HepG2 (cell line): ENCODE data around the gene ZCCHC10. TPM values are rescaled to one million over a fixed set of nuclear protein-coding genes. Genes with fewer than 3 reads are reported as not detected.

Experiments
- ATAC-seq: fragments of 200-7000 bp; cut with Tn5 transposase; 3 replicates; pipeline ENCODE4 v1.9.1; 2020; ENCODE audit warnings: mild to moderate bottlenecking, moderate library complexity
- BruUV-seq: library from RNA; stranded (reverse); fragments of 400-500 nt; replicated peaks from 2 replicates; lab custom pipeline; 2021; lab: Mats Ljungman, UMichigan
- CTCF ChIA-PET: fragments of 300-600 bp; formaldehyde crosslinking; extraction: SDS; loops from one replicate; lab custom pipeline; 2021; ENCODE audit warnings: low total read pairs, inconsistent platforms, low intra/inter-chr PET ratio; lab: Yijun Ruan, JAX
- POLR2A ChIA-PET: fragments of 350-600 bp; sonication (Branson Sonifier 250); formaldehyde crosslinking; loops from one replicate; lab custom pipeline; 2020; ENCODE audit warnings: antibody characterized with exemption, inconsistent platforms; lab: Yijun Ruan, JAX
- DNase-seq: peaks from one replicate; pipeline ENCODE4 v3.0.0-alpha.2; 2015; ENCODE audit warnings: low spot score
- FAIRE-seq: peaks from 3 replicates; lab custom pipeline; 2011; peaks lifted over from hg19 to GRCh38; lab: Jason Lieb, UNC
- H2AFZ ChIP-seq: one replicate; pipeline ENCODE4 v1.6.1; 2011; ENCODE audit warnings: low read length, inconsistent platforms
- H3K27ac ChIP-seq: fragments of 300-600 bp; 3 replicates; pipeline ENCODE4 v1.8.0; 2011; ENCODE audit warnings: mixed run types, mild to moderate bottlenecking, mixed read lengths, low read length, inconsistent platforms; ENCODE audit not compliant: insufficient read depth; ENCODE audit errors: extremely low read length
- H3K27me3 ChIP-seq, 2 experiments: fragments of 200-600 bp in 1 of 2; 2 replicates in 1 of 2; 3 replicates in 1 of 2; pipeline versions ENCODE4 v1.6.0 to v1.8.0; 2011; ENCODE audit warnings: low read length in 2 of 2, mild to moderate bottlenecking in 2 of 2, moderate library complexity in 2 of 2, inconsistent platforms in 1 of 2; ENCODE audit not compliant: insufficient read depth in 2 of 2, control insufficient read depth in 1 of 2
- H3K36me3 ChIP-seq, 2 experiments: fragments of 200-600 bp in 1 of 2; replicated peaks in 1 of 2; 2 replicates in 1 of 2; 3 replicates in 1 of 2; pipeline versions ENCODE4 v1.5.1 to v1.8.0; 2011; ENCODE audit warnings: low read length in 2 of 2, inconsistent platforms in 1 of 2; ENCODE audit not compliant: insufficient read depth in 2 of 2, control insufficient read depth in 1 of 2
- H3K4me1 ChIP-seq: 2 replicates; pipeline ENCODE4 v1.5.1; 2012; ENCODE audit warnings: low read length, inconsistent platforms; ENCODE audit not compliant: insufficient read depth
- H3K4me2 ChIP-seq: 2 replicates; pipeline ENCODE4 v1.6.0; 2011; ENCODE audit warnings: low read depth, low read length, inconsistent platforms
- H3K4me3 ChIP-seq, 3 experiments: fragments of 200-600 bp in 1 of 3; sonication (generic), shearing (Covaris generic) in 1 of 3; replicated peaks in 1 of 3; 2 replicates each; pipeline ENCODE4 v1.5.1; 2011 to 2016; ENCODE audit warnings: low read length in 3 of 3, inconsistent platforms in 2 of 3, low read depth in 2 of 3, mild to moderate bottlenecking in 2 of 3, control low read depth in 1 of 3, mixed read lengths in 1 of 3; ENCODE audit not compliant: insufficient read depth in 1 of 3
- H3K79me2 ChIP-seq: one replicate; pipeline ENCODE4 v1.6.1; 2011; ENCODE audit warnings: low read length, inconsistent platforms; ENCODE audit not compliant: insufficient read depth
- H3K9ac ChIP-seq: 2 replicates; pipeline ENCODE4 v1.6.0; 2011; ENCODE audit warnings: mild to moderate bottlenecking, low read depth, low read length, inconsistent platforms; ENCODE audit not compliant: insufficient read depth
- H3K9me3 ChIP-seq: 2 replicates; pipeline ENCODE4 v1.5.1; 2012; ENCODE audit warnings: mild to moderate bottlenecking, low read length
- H4K20me1 ChIP-seq: 2 replicates; pipeline ENCODE4 v1.6.0; 2011; ENCODE audit warnings: inconsistent platforms, mild to moderate bottlenecking, low read length, moderate library complexity; ENCODE audit not compliant: insufficient read depth
- CBX1 ChIP-seq: IDR thresholded peaks from one replicate; pipeline ENCODE4 v1.6.1; 2016; ENCODE audit warnings: antibody characterized with exemption, low read depth
- CHD4 ChIP-seq: fragments of 200-600 bp; sonication (generic); IDR thresholded peaks from 2 replicates; pipeline ENCODE4 v1.7.0; 2017; ENCODE audit warnings: mild to moderate bottlenecking, low read length, borderline replicate concordance
- HNRNPLL ChIP-seq: fragments of 200-400 bp; formaldehyde crosslinking; IDR thresholded peaks from 2 replicates; pipeline ENCODE4 v1.6.1; 2017; ENCODE audit warnings: mild to moderate bottlenecking, low read depth, low read length; ENCODE audit not compliant: poor library complexity, severe bottlenecking
- SOX6 ChIP-seq, 2 experiments: fragments of 450-650 bp in 1 of 2; sonication (generic) in 1 of 2; formaldehyde crosslinking in 1 of 2; IDR thresholded peaks; 2 replicates each; pipeline versions ENCODE4 v1.4.0 to v1.6.1; 2017 to 2020; ENCODE audit warnings: antibody characterized with exemption in 1 of 2, mild to moderate bottlenecking in 1 of 2, missing genetic modification reagents in 1 of 2
- TCF7 ChIP-seq: sonication (generic); IDR thresholded peaks from 2 replicates; pipeline ENCODE4 v1.6.1; 2016; ENCODE audit warnings: antibody characterized with exemption, low read depth
- UBTF ChIP-seq: sonication (generic); formaldehyde crosslinking; IDR thresholded peaks from 2 replicates; pipeline ENCODE4 v1.4.0; 2020; ENCODE audit warnings: mild to moderate bottlenecking, missing genetic modification reagents
- ZFYVE20 ChIP-seq: sonication (generic); formaldehyde crosslinking; IDR thresholded peaks from 2 replicates; pipeline ENCODE4 v1.8.0; 2023; ENCODE audit warnings: low read depth, mild to moderate bottlenecking, moderate library complexity, missing genetic modification reagents, borderline replicate concordance
- ZNF354B ChIP-seq: sonication (generic); formaldehyde crosslinking; IDR thresholded peaks from 2 replicates; pipeline ENCODE4 v1.8.0; 2022; ENCODE audit warnings: mild to moderate bottlenecking, missing genetic modification reagents
- ZNF558 ChIP-seq: sonication (generic); formaldehyde crosslinking; IDR thresholded peaks from 2 replicates; pipeline ENCODE4 v1.9.0; 2022; ENCODE audit warnings: mild to moderate bottlenecking, missing genetic modification reagents, borderline replicate concordance
- ZNF747 ChIP-seq: sonication (generic); formaldehyde crosslinking; IDR thresholded peaks from 2 replicates; pipeline ENCODE4 v1.8.1; 2023; ENCODE audit warnings: missing genetic modification reagents, mild to moderate bottlenecking, borderline replicate concordance
- WGBS: methylation state at CpG from one replicate; pipeline ENCODE4 v1.1.6; 2017; ENCODE audit warnings: low lambda C conversion rate; 5-methylcytosine and 5-hydroxymethylcytosine counted together
- in situ Hi-C: cut with HindIII; loops from 2 replicates; pipeline ENCODE4 v1.10.0; 2017; ENCODE audit warnings: low pct_unique_long_range_greater_than_20kb; ENCODE audit not compliant: extremely low pct_ligation_motif_present
- intact Hi-C: fragments of 100-400 bp; cut with micrococcal nuclease; formaldehyde crosslinking; loops from one replicate; pipeline ENCODE4 v1.10.0; 2022; ENCODE audit not compliant: unreplicated experiment
- polyA plus RNA-seq, 8 experiments: library from polyadenylated mRNA; depleted of rRNA in 3 of 8; stranded (reverse) in 7 of 8; unstranded in 1 of 8; fragments of >200 nt; fragmentation: Illumina TruSeq in 4 of 8; extraction: Trizol in 4 of 8; gene quantifications; 2 replicates each; pipeline versions ENCODE4 v1.2.1 to v1.2.3, GENCODE V29; 2011 to 2016; ENCODE audit warnings: low read depth in 4 of 8, missing spikeins in 1 of 8, mixed read lengths in 1 of 8; ENCODE audit not compliant: insufficient read depth in 1 of 8
- total RNA-seq, 5 experiments: library from RNA; depleted of rRNA; stranded (reverse); fragments of >200 nt; fragmentation: Illumina TruSeq; extraction: Trizol; gene quantifications; 2 replicates each; pipeline ENCODE4 v1.2.3, GENCODE V29; 2016; ENCODE audit warnings: low read depth in 1 of 5

ZCCHC10 gene
- total and polyA plus RNA-seq, 2 of the 13 experiments (the other 11 are each of a cell fraction or from before 2014, with no cell fraction given) = 40.7 to 48.2 TPM

GRCh38 chr5:133072021-133072420, 45.7 kb upstream of the ZCCHC10 start (continued):
- TF ChIP-seq HNRNPLL = no peak
- TF ChIP-seq TCF7 = no peak
- TF ChIP-seq CBX1 = no peak
- TF ChIP-seq, all 625 proteins: peak for 0

GRCh38 chr5:133066045-133066444, 39.7 kb upstream of the ZCCHC10 start:
- Histone ChIP-seq H3K4me1 (peaks cover 13% of the 10 kb centered on the region), H3K27me3 (no peaks in the 10 kb centered on the region)
- TF ChIP-seq ZNF747 (CRISPR knock-in tag) (no peak), CHD4 (no peak), ZNF558 (CRISPR knock-in tag) (no peak), ZNF354B (no peak), ZFYVE20 (CRISPR knock-in tag) (no peak), SOX6 (IDR thresholded peaks at IDR 0.05) (no peak), SOX6 (CRISPR knock-in tag; IDR thresholded peaks at IDR 0.05) (no peak), UBTF (CRISPR knock-in tag) (no peak)
- TF ChIP-seq, all 625 proteins: peak for 0
- H3K9me3 ChIP-seq = no peaks in the 10 kb centered on the region
- no peak overlapping the region for H3K4me2 ChIP-seq
- WGBS = 100% methylated on average over 2 of the region's 2 CpGs
- intact Hi-C loops = no loop called here
- H3K27ac ChIP-seq = no peak overlapping the region
- DNase-seq = no peak
- FAIRE-seq = no peak
- ATAC-seq = no peak
- no peak overlapping the region for H2AFZ ChIP-seq
- in situ Hi-C loops = no loop called here
- no peak overlapping the region for H3K4me3 ChIP-seq
- peaks cover 14% of the 10 kb centered on the region; the same call in 1 of the 2 replicates for H4K20me1 ChIP-seq
- peaks cover 54% of the 10 kb centered on the region for H3K79me2 ChIP-seq
- H3K36me3 ChIP-seq = peaks cover 17 to 63% of the 10 kb centered on the region in 2 experiments
- H3K9ac ChIP-seq = no peak overlapping the region
- CTCF ChIA-PET = no interaction called here
- no TSS peak for BruUV-seq
- POLR2A ChIA-PET = no interaction called here
